ENCODE measurements around the gene MAST4.

DNA sequence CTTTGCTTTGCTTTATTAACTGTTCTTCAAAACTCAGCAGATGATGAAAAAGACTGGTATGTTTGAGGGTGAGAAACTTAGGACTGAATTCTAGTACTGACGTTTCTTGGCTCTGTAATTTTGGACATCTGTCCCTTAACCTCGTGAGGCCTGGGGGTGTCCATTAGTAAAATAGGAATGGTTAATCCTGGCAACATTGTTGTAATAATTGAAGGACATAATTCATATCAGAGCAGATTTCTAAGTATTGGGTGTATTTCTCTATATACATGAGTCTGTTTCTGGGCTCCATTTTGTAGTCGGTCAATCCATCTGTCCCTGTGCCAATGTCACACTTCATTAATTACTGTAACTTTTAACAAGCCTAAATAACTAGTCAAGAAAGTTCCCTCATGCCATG, 206.7 kb downstream of the MAST4 start:
- TF ChIP-seq, protein P1, sequence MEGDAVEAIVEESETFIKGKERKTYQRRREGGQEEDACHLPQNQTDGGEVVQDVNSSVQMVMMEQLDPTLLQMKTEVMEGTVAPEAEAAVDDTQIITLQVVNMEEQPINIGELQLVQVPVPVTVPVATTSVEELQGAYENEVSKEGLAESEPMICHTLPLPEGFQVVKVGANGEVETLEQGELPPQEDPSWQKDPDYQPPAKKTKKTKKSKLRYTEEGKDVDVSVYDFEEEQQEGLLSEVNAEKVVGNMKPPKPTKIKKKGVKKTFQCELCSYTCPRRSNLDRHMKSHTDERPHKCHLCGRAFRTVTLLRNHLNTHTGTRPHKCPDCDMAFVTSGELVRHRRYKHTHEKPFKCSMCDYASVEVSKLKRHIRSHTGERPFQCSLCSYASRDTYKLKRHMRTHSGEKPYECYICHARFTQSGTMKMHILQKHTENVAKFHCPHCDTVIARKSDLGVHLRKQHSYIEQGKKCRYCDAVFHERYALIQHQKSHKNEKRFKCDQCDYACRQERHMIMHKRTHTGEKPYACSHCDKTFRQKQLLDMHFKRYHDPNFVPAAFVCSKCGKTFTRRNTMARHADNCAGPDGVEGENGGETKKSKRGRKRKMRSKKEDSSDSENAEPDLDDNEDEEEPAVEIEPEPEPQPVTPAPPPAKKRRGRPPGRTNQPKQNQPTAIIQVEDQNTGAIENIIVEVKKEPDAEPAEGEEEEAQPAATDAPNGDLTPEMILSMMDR (conservative IDR thresholded peaks at IDR 0.05; ENCODE audit: low read length), result no peak
- TF ChIP-seq EZH2phosphoT487 (IDR thresholded peaks at IDR 0.05; ENCODE audit: borderline replicate concordance, low read depth, low read length), result no peak
